Measurements from ENCODE around the gene CORO1C. TPM values are rescaled to one million over a fixed set of nuclear protein-coding genes. Genes with fewer than 3 reads are reported as not detected.

Gene CORO1C
- total RNA-seq, 1 donor from 2014 or later = 166 TPM

GRCh38 chr12:108599948-108600701 is 131.2 kb downstream of the CORO1C start:
- DNase-seq = no peak

GRCh38 chr12:108599541-108599940 is 131.8 kb downstream of the CORO1C start:
- no peak for DNase-seq

GRCh38 chr12:108598553-108599250 is 132.6 kb downstream of the CORO1C start:
- DNase-seq = no peak

- DNase-seq = no peak
These were observed 133.5 kb downstream of the CORO1C start, which contains the start of gene TMEM119 for GRCh38 chr12:108597559-108598471. TSS of gene TMEM119 (minus strand) at chr12:108598084. CDS start at chr12:108592383, 5,701 bp downstream.

GRCh38 chr12:108596854-108597558 is 134.3 kb downstream of the CORO1C start:
- DNase-seq = no peak

GRCh38 chr12:108595711-108596647 is 135.3 kb downstream of the CORO1C start:
- no peak for DNase-seq

Small RNA genes within 50 kb of the gene (small RNA-seq; reads per million reads assigned to genes)
- not detected for gene AC087893.2
- gene RF00019 = not detected
- gene RF00561 = not detected
- gene RNU7-169P = not detected

Other genes with a start within 250 kb of the CORO1C start
- gene FICD, start 216.2 kb downstream of the CORO1C start, total RNA-seq = 5.0 TPM
- 66.0 TPM for gene SART3, start 170.3 kb downstream of the CORO1C start, total RNA-seq
- 36.2 TPM for gene ISCU, start 168.9 kb downstream of the CORO1C start, total RNA-seq
- 2.2 TPM for gene TMEM119, start 133.4 kb downstream of the CORO1C start, total RNA-seq
- gene SELPLG, start 97.6 kb downstream of the CORO1C start, total RNA-seq = 2.0 TPM
- 7.5 TPM for gene SSH1, start 126.1 kb upstream of the CORO1C start, total RNA-seq
- not detected for gene DAO, start 148.6 kb upstream of the CORO1C start, total RNA-seq

All from occipital lobe (tissue), 3 donors.